ENCODE measurements around the gene GJA5.

DNA sequence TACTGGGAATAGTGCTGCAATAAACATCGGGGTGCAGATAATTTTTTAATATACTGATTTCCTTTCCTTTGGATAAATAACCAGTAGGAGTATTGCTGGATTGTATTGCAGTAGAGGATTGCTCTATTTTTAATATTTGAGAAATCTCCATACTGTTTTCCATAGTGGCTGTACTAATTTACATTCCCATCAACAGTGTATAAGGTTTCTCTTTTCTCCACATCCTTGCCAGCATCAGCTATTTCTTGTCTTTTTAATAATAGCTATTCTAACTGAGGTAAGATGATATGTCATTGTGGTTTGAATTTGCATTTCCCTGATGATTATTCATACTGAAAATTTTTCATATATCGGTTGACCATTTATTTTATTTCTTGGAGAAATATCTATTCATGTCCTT is 31.1 kb downstream of the GJA5 start:
- TF ChIP-seq, protein P1, sequence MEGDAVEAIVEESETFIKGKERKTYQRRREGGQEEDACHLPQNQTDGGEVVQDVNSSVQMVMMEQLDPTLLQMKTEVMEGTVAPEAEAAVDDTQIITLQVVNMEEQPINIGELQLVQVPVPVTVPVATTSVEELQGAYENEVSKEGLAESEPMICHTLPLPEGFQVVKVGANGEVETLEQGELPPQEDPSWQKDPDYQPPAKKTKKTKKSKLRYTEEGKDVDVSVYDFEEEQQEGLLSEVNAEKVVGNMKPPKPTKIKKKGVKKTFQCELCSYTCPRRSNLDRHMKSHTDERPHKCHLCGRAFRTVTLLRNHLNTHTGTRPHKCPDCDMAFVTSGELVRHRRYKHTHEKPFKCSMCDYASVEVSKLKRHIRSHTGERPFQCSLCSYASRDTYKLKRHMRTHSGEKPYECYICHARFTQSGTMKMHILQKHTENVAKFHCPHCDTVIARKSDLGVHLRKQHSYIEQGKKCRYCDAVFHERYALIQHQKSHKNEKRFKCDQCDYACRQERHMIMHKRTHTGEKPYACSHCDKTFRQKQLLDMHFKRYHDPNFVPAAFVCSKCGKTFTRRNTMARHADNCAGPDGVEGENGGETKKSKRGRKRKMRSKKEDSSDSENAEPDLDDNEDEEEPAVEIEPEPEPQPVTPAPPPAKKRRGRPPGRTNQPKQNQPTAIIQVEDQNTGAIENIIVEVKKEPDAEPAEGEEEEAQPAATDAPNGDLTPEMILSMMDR (IDR thresholded peaks at IDR 0.05; ENCODE audit: low read depth, low read length), result no peak
- TF ChIP-seq, protein P2, sequence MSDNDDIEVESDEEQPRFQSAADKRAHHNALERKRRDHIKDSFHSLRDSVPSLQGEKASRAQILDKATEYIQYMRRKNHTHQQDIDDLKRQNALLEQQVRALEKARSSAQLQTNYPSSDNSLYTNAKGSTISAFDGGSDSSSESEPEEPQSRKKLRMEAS (IDR thresholded peaks at IDR 0.05; ENCODE audit: low read depth, low read length), result no peak
- TF ChIP-seq POLR2A (IDR thresholded peaks at IDR 0.05; ENCODE audit: extremely low read depth, insufficient read length), result no peak
- no peak for TF ChIP-seq MYC (IDR thresholded peaks at IDR 0.05; ENCODE audit: low read depth, low read length)

All from NB4 (cell line).